ENCODE measurements around the gene C3orf33.

The C3orf33 gene

GRCh38 chr3:155785662-155786295, 20.3 kb downstream of the C3orf33 start:
- no peak for DNase-seq (ENCODE audit: low spot score)

GRCh38 chr3:155782390-155782953, 23.6 kb downstream of the C3orf33 start:
- DNase-seq (ENCODE audit: low spot score): no peak

- DNase-seq (ENCODE audit: low spot score): no peak
Measured at GRCh38 chr3:155780291-155780690, 25.8 kb downstream of the C3orf33 start.

GRCh38 chr3:155778462-155778861, 27.6 kb downstream of the C3orf33 start:
- DNase-seq (ENCODE audit: low spot score): peak; percentile 8

- no peak for DNase-seq (ENCODE audit: low spot score)
Measured at GRCh38 chr3:155772801-155773200, 33.3 kb downstream of the C3orf33 start.

- no peak for DNase-seq (ENCODE audit: low spot score)
Measured at GRCh38 chr3:155771126-155771525, 35.0 kb downstream of the C3orf33 start.

GRCh38 chr3:155766206-155766605, 39.9 kb downstream of the C3orf33 start:
- DNase-seq (ENCODE audit: low spot score): no peak

GRCh38 chr3:155763870-155764463, 42.1 kb downstream of the C3orf33 start:
- DNase-seq (ENCODE audit: low spot score): no peak

GRCh38 chr3:155760653-155761052, 45.4 kb downstream of the C3orf33 start:
- no peak for DNase-seq (ENCODE audit: low spot score)

- no peak for DNase-seq (ENCODE audit: low spot score)
Measured at GRCh38 chr3:155757577-155757976, 48.5 kb downstream of the C3orf33 start.

GRCh38 chr3:155753038-155753639, 52.9 kb downstream of the C3orf33 start:
- no peak for DNase-seq (ENCODE audit: low spot score)

GRCh38 chr3:155748611-155749365, 57.3 kb downstream of the C3orf33 start:
- DNase-seq (ENCODE audit: low spot score): no peak

GRCh38 chr3:155747946-155748290, 58.2 kb downstream of the C3orf33 start:
- DNase-seq (ENCODE audit: low spot score): no peak

GRCh38 chr3:155747286-155747945, 58.7 kb downstream of the C3orf33 start:
- DNase-seq (ENCODE audit: low spot score): no peak

GRCh38 chr3:155746703-155747102, 59.4 kb downstream of the C3orf33 start:
- no peak for DNase-seq (ENCODE audit: low spot score)

GRCh38 chr3:155745795-155746550, 60.1 kb downstream of the C3orf33 start:
- no peak for DNase-seq (ENCODE audit: low spot score)

- DNase-seq (ENCODE audit: low spot score): peak; percentile 74
Measured at GRCh38 chr3:155744626-155745324, 61.3 kb downstream of the C3orf33 start, which contains the start of gene PLCH1. PLCH1 (minus strand) TSS chr3:155745071; CDS start chr3:155704224, 40,847 bp downstream.

- DNase-seq (ENCODE audit: low spot score): peak; percentile 84
Measured at GRCh38 chr3:155744010-155744625, 62.0 kb downstream of the C3orf33 start.

GRCh38 chr3:155743606-155744005, 62.5 kb downstream of the C3orf33 start:
- DNase-seq (ENCODE audit: low spot score): no peak

GRCh38 chr3:155742349-155742965, 63.6 kb downstream of the C3orf33 start:
- DNase-seq (ENCODE audit: low spot score): no peak

All from AG08396 (cell line).